OCI-LY1 (cell line): ENCODE data around the gene EDEM2.
"Not testable (repeated sequence)": the region's sequence is repeated elsewhere in the genome, so short reads cannot be mapped to it uniquely, and the experiment has no call there.

Source experiments
- H2AFZ ChIP-seq: fragments of 200-600 bp; sonication (generic), shearing (Covaris generic); 2 replicates; pipeline ENCODE4 v1.6.0; 2014; ENCODE audit warnings: antibody characterized with exemption, mild to moderate bottlenecking, low read length
- H3F3A ChIP-seq: fragments of 200-600 bp; sonication (generic), shearing (Covaris generic); 2 replicates; pipeline ENCODE4 v1.6.0; 2014; ENCODE audit warnings: mild to moderate bottlenecking, antibody characterized with exemption, low read length, moderate library complexity; ENCODE audit not compliant: insufficient read depth
- H3K27ac ChIP-seq: fragments of 200-600 bp; sonication (generic); 2 replicates; pipeline ENCODE4 v1.5.1; 2014; ENCODE audit warnings: low read length, mixed run types, mild to moderate bottlenecking, low read depth; ENCODE audit not compliant: poor library complexity, severe bottlenecking
- H3K27me3 ChIP-seq: fragments of 200-600 bp; sonication (generic); 2 replicates; pipeline ENCODE4 v1.6.0; 2014; ENCODE audit warnings: antibody characterized with exemption, mild to moderate bottlenecking, low read length, moderate library complexity; ENCODE audit not compliant: insufficient read depth
- H3K36me3 ChIP-seq: fragments of 200-600 bp; sonication (generic); 2 replicates; pipeline ENCODE4 v1.6.1; 2014; ENCODE audit warnings: mild to moderate bottlenecking, antibody characterized with exemption, low read length, moderate library complexity, mixed read lengths; ENCODE audit not compliant: insufficient read depth
- H3K4me1 ChIP-seq: fragments of 200-600 bp; sonication (generic); 2 replicates; pipeline ENCODE4 v1.5.1; 2014; ENCODE audit warnings: mild to moderate bottlenecking, low read length, moderate library complexity; ENCODE audit not compliant: insufficient read depth, severe bottlenecking
- H3K4me2 ChIP-seq: fragments of 200-600 bp; sonication (generic), shearing (Covaris generic); 2 replicates; pipeline ENCODE4 v1.6.1; 2014; ENCODE audit warnings: low read length
- H3K4me3 ChIP-seq: fragments of 200-600 bp; sonication (generic); 2 replicates; pipeline ENCODE4 v1.5.1; 2014; ENCODE audit warnings: low read length, low read depth, mild to moderate bottlenecking, mixed read lengths; ENCODE audit not compliant: poor library complexity, severe bottlenecking
- H3K79me2 ChIP-seq: fragments of 200-600 bp; shearing (Covaris generic); 2 replicates; pipeline ENCODE4 v1.6.1; 2016; ENCODE audit warnings: mixed run types, low read length, mixed read lengths; ENCODE audit not compliant: insufficient read depth
- H3K9ac ChIP-seq: fragments of 200-600 bp; sonication (generic), shearing (Covaris generic); 2 replicates; pipeline ENCODE4 v1.6.1; 2014; ENCODE audit warnings: mild to moderate bottlenecking, low read length, mixed read lengths
- H3K9me2 ChIP-seq: fragments of 200-600 bp; sonication (generic), shearing (Covaris generic); 2 replicates; pipeline ENCODE4 v1.6.1; 2014; ENCODE audit warnings: low read depth, mild to moderate bottlenecking, low read length, mixed read lengths
- H3K9me3 ChIP-seq: fragments of 200-600 bp; shearing (Covaris generic); 2 replicates; pipeline ENCODE4 v1.6.1; 2014; ENCODE audit warnings: low read length, mixed read lengths
- H4K20me1 ChIP-seq: fragments of 200-600 bp; sonication (generic), shearing (Covaris generic); 2 replicates; pipeline ENCODE4 v1.6.0; 2016; ENCODE audit warnings: mild to moderate bottlenecking, low read length; ENCODE audit not compliant: insufficient read depth
- EZH2 ChIP-seq: fragments of 200-600 bp; sonication (generic), shearing (Covaris generic); IDR thresholded peaks from 2 replicates; pipeline ENCODE4 v1.8.0; 2017; ENCODE audit warnings: borderline replicate concordance, mixed run types, mild to moderate bottlenecking, antibody characterized with exemption, low read length, moderate library complexity, mixed read lengths
- TF ChIP-seq, protein P1 (sequence below): fragments of 200-600 bp; sonication (generic), shearing (Covaris generic); IDR thresholded peaks from 2 replicates; pipeline ENCODE4 v1.5.1; 2017; ENCODE audit warnings: mild to moderate bottlenecking, antibody characterized with exemption, low read length, moderate library complexity, mixed read lengths

EDEM2 gene

DNA sequence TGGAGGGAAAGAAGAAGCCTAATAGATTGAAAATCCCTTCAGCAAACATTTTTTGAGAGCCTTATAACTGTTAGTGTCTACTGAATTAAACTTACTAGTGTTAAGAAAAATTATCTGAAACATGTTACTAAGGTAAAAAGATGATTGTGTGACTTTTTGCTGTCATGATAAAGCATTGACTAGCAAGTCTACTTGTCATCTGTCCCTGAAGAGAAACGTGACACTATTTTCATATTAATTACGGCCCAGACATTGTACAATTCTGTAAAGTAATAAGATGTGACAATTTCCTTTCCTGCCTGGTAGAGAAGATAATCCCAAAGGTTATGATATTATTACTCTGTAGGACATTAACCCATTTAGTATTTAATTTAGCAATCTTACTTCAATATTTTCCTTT, 8.8 kb upstream of the EDEM2 start:
- TF ChIP-seq EZH2: no peak
- TF ChIP-seq, protein P1, sequence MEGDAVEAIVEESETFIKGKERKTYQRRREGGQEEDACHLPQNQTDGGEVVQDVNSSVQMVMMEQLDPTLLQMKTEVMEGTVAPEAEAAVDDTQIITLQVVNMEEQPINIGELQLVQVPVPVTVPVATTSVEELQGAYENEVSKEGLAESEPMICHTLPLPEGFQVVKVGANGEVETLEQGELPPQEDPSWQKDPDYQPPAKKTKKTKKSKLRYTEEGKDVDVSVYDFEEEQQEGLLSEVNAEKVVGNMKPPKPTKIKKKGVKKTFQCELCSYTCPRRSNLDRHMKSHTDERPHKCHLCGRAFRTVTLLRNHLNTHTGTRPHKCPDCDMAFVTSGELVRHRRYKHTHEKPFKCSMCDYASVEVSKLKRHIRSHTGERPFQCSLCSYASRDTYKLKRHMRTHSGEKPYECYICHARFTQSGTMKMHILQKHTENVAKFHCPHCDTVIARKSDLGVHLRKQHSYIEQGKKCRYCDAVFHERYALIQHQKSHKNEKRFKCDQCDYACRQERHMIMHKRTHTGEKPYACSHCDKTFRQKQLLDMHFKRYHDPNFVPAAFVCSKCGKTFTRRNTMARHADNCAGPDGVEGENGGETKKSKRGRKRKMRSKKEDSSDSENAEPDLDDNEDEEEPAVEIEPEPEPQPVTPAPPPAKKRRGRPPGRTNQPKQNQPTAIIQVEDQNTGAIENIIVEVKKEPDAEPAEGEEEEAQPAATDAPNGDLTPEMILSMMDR: no peak
- H3K4me1 ChIP-seq: no peaks in the 10 kb centered on the region
- no peaks in the 10 kb centered on the region for H3K9me3 ChIP-seq
- no peak overlapping the region for H3K4me3 ChIP-seq
- no peaks in the 10 kb centered on the region for H4K20me1 ChIP-seq
- H2AFZ ChIP-seq: no peak overlapping the region
- no peaks in the 10 kb centered on the region for H3K79me2 ChIP-seq
- no peaks in the 10 kb centered on the region for H3K27me3 ChIP-seq
- no peak overlapping the region for H3K9ac ChIP-seq
- H3K9me2 ChIP-seq: no peaks in the 10 kb centered on the region
- H3K4me2 ChIP-seq: no peak overlapping the region
- H3K27ac ChIP-seq: no peak overlapping the region
- no peaks in the 10 kb centered on the region for H3F3A ChIP-seq
- H3K36me3 ChIP-seq: no peaks in the 10 kb centered on the region

GRCh38 chr20:35151736-35152135, 4.6 kb upstream of the EDEM2 start:
- Histone ChIP-seq H3K9me2 (no peaks in the 10 kb centered on the region), H3K27ac (no peak overlapping the region), H3K36me3 (no peaks in the 10 kb centered on the region), H2AFZ (no peak overlapping the region), H3F3A (no peaks in the 10 kb centered on the region), H3K27me3 (no peaks in the 10 kb centered on the region), H3K4me3 (no peak overlapping the region), H3K9ac (no peak overlapping the region), H3K9me3 (no peaks in the 10 kb centered on the region), H3K79me2 (no peaks in the 10 kb centered on the region), H3K4me2 (no peak overlapping the region), H3K4me1 (peaks cover 9% of the 10 kb centered on the region), H4K20me1 (no peaks in the 10 kb centered on the region)
- TF ChIP-seq, protein P1: no peak
- no peak for TF ChIP-seq EZH2

- Histone ChIP-seq H3K9me3 (no peaks in the 10 kb centered on the region), H2AFZ (no peak overlapping the region), H3F3A (no peaks in the 10 kb centered on the region), H3K9me2 (no peaks in the 10 kb centered on the region), H3K4me3 (no peak overlapping the region), H3K79me2 (no peaks in the 10 kb centered on the region), H3K4me1 (peaks cover 16% of the 10 kb centered on the region), H3K9ac (no peak overlapping the region), H3K4me2 (no peak overlapping the region), H3K27ac (no peak overlapping the region), H3K27me3 (no peaks in the 10 kb centered on the region), H3K36me3 (no peaks in the 10 kb centered on the region), H4K20me1 (no peaks in the 10 kb centered on the region)
- no peak for TF ChIP-seq EZH2
- TF ChIP-seq, protein P1: no peak
Measured at GRCh38 chr20:35150846-35151579, 3.9 kb upstream of the EDEM2 start.

GRCh38 chr20:35147575-35148071, 487 bp upstream of the EDEM2 start:
- H3F3A ChIP-seq, H4K20me1 ChIP-seq, H3K79me2 ChIP-seq, H3K36me3 ChIP-seq, H3K27ac ChIP-seq, H3K9me3 ChIP-seq, H3K9me2 ChIP-seq, H3K27me3 ChIP-seq: not testable (repeated sequence)
- peak overlapping the region; percentile 89 for H3K4me3 ChIP-seq
- H3K9ac ChIP-seq: peak overlapping the region; percentile 77
- H3K4me1 ChIP-seq: peaks cover 32% of the 10 kb centered on the region
- H2AFZ ChIP-seq: peak overlapping the region; percentile 68
- H3K4me2 ChIP-seq: peak overlapping the region; percentile 76
